Activated T-cell treated with anti-CD3 and anti-CD28 coated beads for 24 hours (primary cell): ENCODE measurements around the gene GRID2.
"Not testable (repeated sequence)": the region's sequence is repeated elsewhere in the genome, so short reads cannot be mapped to it uniquely, and the experiment has no call there.

Source experiments
- DNase-seq: peaks from one replicate; pipeline ENCODE4 v3.0.0-alpha.2; 2020; ENCODE audit warnings: low read depth

GRID2 gene

GRCh38 chr4:93529692-93530372, 1226.1 kb downstream of the GRID2 start:
- no peak for DNase-seq

- no peak for DNase-seq
Measured at GRCh38 chr4:93532234-93532633, 1228.5 kb downstream of the GRID2 start.

GRCh38 chr4:93540562-93540961, 1236.8 kb downstream of the GRID2 start:
- DNase-seq = no peak

GRCh38 chr4:93561842-93562241, 1258.1 kb downstream of the GRID2 start:
- no peak for DNase-seq

GRCh38 chr4:93568758-93569157, 1265.0 kb downstream of the GRID2 start:
- no peak for DNase-seq

- no peak for DNase-seq
Measured at GRCh38 chr4:93573285-93573684, 1269.5 kb downstream of the GRID2 start.

- DNase-seq = no peak
Measured at GRCh38 chr4:93578942-93579341, 1275.2 kb downstream of the GRID2 start.

GRCh38 chr4:93605163-93605562, 1301.4 kb downstream of the GRID2 start:
- DNase-seq = no peak

GRCh38 chr4:93617606-93618005, 1313.8 kb downstream of the GRID2 start:
- DNase-seq = no peak

GRCh38 chr4:93633721-93634120, 1330.0 kb downstream of the GRID2 start:
- no peak for DNase-seq

- DNase-seq = no peak
Measured at GRCh38 chr4:93635943-93636342, 1332.2 kb downstream of the GRID2 start.

- no peak for DNase-seq
Measured at GRCh38 chr4:93645120-93645519, 1341.4 kb downstream of the GRID2 start.

GRCh38 chr4:93646233-93646930, 1342.6 kb downstream of the GRID2 start:
- no peak for DNase-seq

- no peak for DNase-seq
Measured at GRCh38 chr4:93648258-93648657, 1344.5 kb downstream of the GRID2 start.

- DNase-seq = no peak
Measured at GRCh38 chr4:93649828-93650227, 1346.1 kb downstream of the GRID2 start.

- DNase-seq = no peak
Measured at GRCh38 chr4:93654211-93654610, 1350.4 kb downstream of the GRID2 start.

- DNase-seq = no peak
Measured at GRCh38 chr4:93657527-93657926, 1353.8 kb downstream of the GRID2 start.

- no peak for DNase-seq
Measured at GRCh38 chr4:93658443-93658842, 1354.7 kb downstream of the GRID2 start.

- DNase-seq = no peak
Measured at GRCh38 chr4:93659629-93660028, 1355.9 kb downstream of the GRID2 start.

- no peak for DNase-seq
Measured at GRCh38 chr4:93660036-93660435, 1356.3 kb downstream of the GRID2 start.

GRCh38 chr4:93670434-93670833, 1366.7 kb downstream of the GRID2 start:
- no peak for DNase-seq

- DNase-seq = no peak
Measured at GRCh38 chr4:93671093-93671492, 1367.3 kb downstream of the GRID2 start.

GRCh38 chr4:93676937-93677336, 1373.2 kb downstream of the GRID2 start:
- not testable (repeated sequence) for DNase-seq

- no peak for DNase-seq
Measured at GRCh38 chr4:93684571-93684970, 1380.8 kb downstream of the GRID2 start.
